HUES6 (cell line): ENCODE data around the gene NDUFV2.

ENCODE experiments used
- H3K27ac ChIP-seq: 2 replicates; pipeline ENCODE4 v1.7.0; 2013; ENCODE audit warnings: low read depth, mild to moderate bottlenecking, low read length, inconsistent platforms
- H3K27me3 ChIP-seq: 2 replicates; pipeline ENCODE4 v1.6.1; 2013; ENCODE audit warnings: low read length; ENCODE audit not compliant: control insufficient read depth, insufficient read depth
- H3K36me3 ChIP-seq: 2 replicates; pipeline ENCODE4 v1.6.1; 2013; ENCODE audit warnings: low read length; ENCODE audit not compliant: control insufficient read depth, insufficient read depth
- H3K4me1 ChIP-seq: 2 replicates; pipeline ENCODE4 v1.6.1; 2013; ENCODE audit warnings: low read length; ENCODE audit not compliant: control insufficient read depth, insufficient read depth
- H3K4me3 ChIP-seq: 2 replicates; pipeline ENCODE4 v1.5.1; 2013; ENCODE audit warnings: low read depth, low read length
- H3K9ac ChIP-seq: one replicate; pipeline ENCODE4 v1.6.1; 2013; ENCODE audit warnings: mild to moderate bottlenecking, low read length
- H3K9me3 ChIP-seq: 2 replicates; pipeline ENCODE4 v1.6.1; 2013; ENCODE audit warnings: low read depth, low read length; ENCODE audit not compliant: control insufficient read depth, insufficient read depth

NDUFV2 gene

GRCh38 chr18:9175115-9175514 is 72.6 kb downstream of the NDUFV2 start:
- no peaks in the 10 kb centered on the region for H3K36me3 ChIP-seq

GRCh38 chr18:9177031-9177430 is 74.5 kb downstream of the NDUFV2 start:
- H3K4me1 ChIP-seq = peaks cover 5% of the 10 kb centered on the region; the same call in 1 of the 2 replicates
- H3K27ac ChIP-seq = no peak overlapping the region
- no peak overlapping the region for H3K9ac ChIP-seq
- no peaks in the 10 kb centered on the region for H3K9me3 ChIP-seq
- no peaks in the 10 kb centered on the region for H3K36me3 ChIP-seq
- H3K4me3 ChIP-seq = no peak overlapping the region
- no peaks in the 10 kb centered on the region for H3K27me3 ChIP-seq

More at GRCh38 chr18:9175115-9175514, 72.6 kb downstream of the NDUFV2 start:
- no peak overlapping the region for H3K9ac ChIP-seq
- H3K9me3 ChIP-seq = no peaks in the 10 kb centered on the region
- H3K27me3 ChIP-seq = no peaks in the 10 kb centered on the region
- no peak overlapping the region for H3K27ac ChIP-seq
- no peak overlapping the region for H3K4me3 ChIP-seq
- H3K4me1 ChIP-seq = peaks cover 5% of the 10 kb centered on the region; the same call in 1 of the 2 replicates

- H3K27ac ChIP-seq = no peak overlapping the region
- peaks cover 5% of the 10 kb centered on the region; the same call in 1 of the 2 replicates for H3K4me1 ChIP-seq
- no peak overlapping the region for H3K9ac ChIP-seq
- H3K27me3 ChIP-seq = no peaks in the 10 kb centered on the region
- H3K9me3 ChIP-seq = no peaks in the 10 kb centered on the region
- no peaks in the 10 kb centered on the region for H3K36me3 ChIP-seq
- H3K4me3 ChIP-seq = no peak overlapping the region
Observed at GRCh38 chr18:9177466-9177865, 75.0 kb downstream of the NDUFV2 start.

GRCh38 chr18:9178557-9178956 is 76.1 kb downstream of the NDUFV2 start:
- H3K4me1 ChIP-seq = peaks cover 5% of the 10 kb centered on the region; the same call in 1 of the 2 replicates
- H3K27me3 ChIP-seq = no peaks in the 10 kb centered on the region
- H3K9me3 ChIP-seq = no peaks in the 10 kb centered on the region
- H3K4me3 ChIP-seq = no peak overlapping the region
- H3K27ac ChIP-seq = no peak overlapping the region
- H3K36me3 ChIP-seq = 0 out of 2 replicates have a peak, but pooled peaks cover 5% of the 10 kb centered on the region
- H3K9ac ChIP-seq = no peak overlapping the region

DNA sequence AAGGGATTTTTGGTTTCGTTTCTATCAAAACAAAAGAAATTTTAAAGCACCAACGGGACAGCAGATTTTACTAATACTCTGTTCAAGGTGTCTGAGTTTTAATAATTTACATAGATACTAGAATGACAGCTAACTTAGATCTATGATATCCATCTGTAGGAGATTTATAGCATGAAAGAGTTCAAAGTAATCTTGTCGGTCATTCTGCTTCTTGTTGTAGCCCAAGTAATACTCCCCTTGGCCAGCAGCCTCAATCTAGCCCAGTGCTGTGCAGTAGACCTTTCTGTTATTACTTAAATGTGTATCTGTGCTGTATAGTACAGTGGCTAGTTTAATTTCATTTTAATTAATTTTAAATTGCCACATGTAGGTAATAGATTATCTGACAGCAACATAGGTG is 78.8 kb downstream of the NDUFV2 start:
- H3K9ac ChIP-seq = no peak overlapping the region

DNA sequence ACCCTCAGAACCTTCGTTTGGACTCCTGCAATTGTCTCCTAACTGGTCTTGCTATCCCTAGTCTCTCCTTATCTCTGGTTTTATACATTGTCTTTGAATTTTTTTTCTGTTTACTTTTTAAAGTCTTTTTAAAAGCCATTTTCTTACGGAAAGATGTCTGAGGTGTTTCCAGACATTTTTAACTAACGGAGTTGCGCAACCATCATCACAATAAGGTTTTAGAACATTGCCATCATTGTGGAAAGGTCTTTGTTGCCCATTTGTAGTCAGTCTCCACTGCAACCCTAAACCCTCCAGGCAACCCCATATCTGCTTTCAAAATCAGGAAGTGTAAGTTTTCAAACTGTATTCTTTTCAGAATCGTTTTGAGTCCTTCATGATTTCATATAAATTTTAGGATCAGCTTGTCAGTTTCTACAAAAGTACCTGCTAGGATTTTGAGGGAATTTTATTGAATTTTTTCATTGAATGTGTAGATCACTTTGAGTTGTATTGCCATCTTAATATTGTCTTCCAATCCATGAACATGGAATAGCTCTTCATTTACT is 80.4 kb downstream of the NDUFV2 start:
- no peaks in the 10 kb centered on the region for H3K9me3 ChIP-seq
- H3K36me3 ChIP-seq = peaks cover 7% of the 10 kb centered on the region; the same call in 1 of the 2 replicates
- H3K27me3 ChIP-seq = no peaks in the 10 kb centered on the region
- H3K4me3 ChIP-seq = no peak overlapping the region
- no peaks in the 10 kb centered on the region for H3K4me1 ChIP-seq
- H3K27ac ChIP-seq = no peak overlapping the region
- H3K9ac ChIP-seq = no peak overlapping the region

More for the DNA sequence above, 78.8 kb downstream of the NDUFV2 start:
- no peaks in the 10 kb centered on the region for H3K9me3 ChIP-seq
- peaks cover 7% of the 10 kb centered on the region; the same call in 1 of the 2 replicates for H3K36me3 ChIP-seq
- H3K4me3 ChIP-seq = no peak overlapping the region
- H3K4me1 ChIP-seq = no peaks in the 10 kb centered on the region
- no peak overlapping the region for H3K27ac ChIP-seq
- no peaks in the 10 kb centered on the region for H3K27me3 ChIP-seq
